ENCODE data around the gene CMSS1. TPM values are rescaled to one million over a fixed set of nuclear protein-coding genes. Genes with fewer than 3 reads are reported as not detected.

The CMSS1 gene
- total RNA-seq, 1 experiment from 2014 or later = 86.3 TPM

DNA sequence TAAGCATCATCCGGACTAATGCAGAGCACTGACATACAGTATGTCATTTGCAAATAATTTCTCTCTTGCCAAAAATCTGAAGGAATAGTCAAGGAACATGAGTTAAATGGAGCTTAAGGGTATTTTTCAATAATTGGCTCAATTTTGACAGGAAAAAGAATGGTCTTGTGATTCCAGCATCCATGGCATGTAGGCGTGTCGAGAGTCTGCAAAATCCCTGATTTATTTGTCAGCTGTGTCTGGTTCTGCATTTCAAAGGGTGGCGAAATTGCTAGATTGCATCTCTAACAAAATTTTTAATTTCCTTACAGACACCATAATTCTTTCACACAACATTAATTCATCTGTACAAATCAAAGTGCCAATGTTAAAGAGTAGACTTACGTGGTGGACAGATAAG is 377.7 kb downstream of the CMSS1 start:
- TF ChIP-seq, protein P1, sequence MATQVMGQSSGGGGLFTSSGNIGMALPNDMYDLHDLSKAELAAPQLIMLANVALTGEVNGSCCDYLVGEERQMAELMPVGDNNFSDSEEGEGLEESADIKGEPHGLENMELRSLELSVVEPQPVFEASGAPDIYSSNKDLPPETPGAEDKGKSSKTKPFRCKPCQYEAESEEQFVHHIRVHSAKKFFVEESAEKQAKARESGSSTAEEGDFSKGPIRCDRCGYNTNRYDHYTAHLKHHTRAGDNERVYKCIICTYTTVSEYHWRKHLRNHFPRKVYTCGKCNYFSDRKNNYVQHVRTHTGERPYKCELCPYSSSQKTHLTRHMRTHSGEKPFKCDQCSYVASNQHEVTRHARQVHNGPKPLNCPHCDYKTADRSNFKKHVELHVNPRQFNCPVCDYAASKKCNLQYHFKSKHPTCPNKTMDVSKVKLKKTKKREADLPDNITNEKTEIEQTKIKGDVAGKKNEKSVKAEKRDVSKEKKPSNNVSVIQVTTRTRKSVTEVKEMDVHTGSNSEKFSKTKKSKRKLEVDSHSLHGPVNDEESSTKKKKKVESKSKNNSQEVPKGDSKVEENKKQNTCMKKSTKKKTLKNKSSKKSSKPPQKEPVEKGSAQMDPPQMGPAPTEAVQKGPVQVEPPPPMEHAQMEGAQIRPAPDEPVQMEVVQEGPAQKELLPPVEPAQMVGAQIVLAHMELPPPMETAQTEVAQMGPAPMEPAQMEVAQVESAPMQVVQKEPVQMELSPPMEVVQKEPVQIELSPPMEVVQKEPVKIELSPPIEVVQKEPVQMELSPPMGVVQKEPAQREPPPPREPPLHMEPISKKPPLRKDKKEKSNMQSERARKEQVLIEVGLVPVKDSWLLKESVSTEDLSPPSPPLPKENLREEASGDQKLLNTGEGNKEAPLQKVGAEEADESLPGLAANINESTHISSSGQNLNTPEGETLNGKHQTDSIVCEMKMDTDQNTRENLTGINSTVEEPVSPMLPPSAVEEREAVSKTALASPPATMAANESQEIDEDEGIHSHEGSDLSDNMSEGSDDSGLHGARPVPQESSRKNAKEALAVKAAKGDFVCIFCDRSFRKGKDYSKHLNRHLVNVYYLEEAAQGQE (IDR thresholded peaks at IDR 0.05; ENCODE audit: insufficient read depth in 1 of 2, low read depth in 2 of 2, low read length in 1 of 2) = no peak
- TF ChIP-seq SIN3A (IDR thresholded peaks at IDR 0.05; ENCODE audit: borderline replicate concordance, insufficient read depth, low read depth, low read length) (no peak), POLR2AphosphoS5 (IDR thresholded peaks at IDR 0.05; ENCODE audit: low read depth, low read length) (no peak), TCF7L2 (IDR thresholded peaks at IDR 0.05; ENCODE audit: low read depth, low read length) (no peak)
- TF ChIP-seq, protein P2, sequence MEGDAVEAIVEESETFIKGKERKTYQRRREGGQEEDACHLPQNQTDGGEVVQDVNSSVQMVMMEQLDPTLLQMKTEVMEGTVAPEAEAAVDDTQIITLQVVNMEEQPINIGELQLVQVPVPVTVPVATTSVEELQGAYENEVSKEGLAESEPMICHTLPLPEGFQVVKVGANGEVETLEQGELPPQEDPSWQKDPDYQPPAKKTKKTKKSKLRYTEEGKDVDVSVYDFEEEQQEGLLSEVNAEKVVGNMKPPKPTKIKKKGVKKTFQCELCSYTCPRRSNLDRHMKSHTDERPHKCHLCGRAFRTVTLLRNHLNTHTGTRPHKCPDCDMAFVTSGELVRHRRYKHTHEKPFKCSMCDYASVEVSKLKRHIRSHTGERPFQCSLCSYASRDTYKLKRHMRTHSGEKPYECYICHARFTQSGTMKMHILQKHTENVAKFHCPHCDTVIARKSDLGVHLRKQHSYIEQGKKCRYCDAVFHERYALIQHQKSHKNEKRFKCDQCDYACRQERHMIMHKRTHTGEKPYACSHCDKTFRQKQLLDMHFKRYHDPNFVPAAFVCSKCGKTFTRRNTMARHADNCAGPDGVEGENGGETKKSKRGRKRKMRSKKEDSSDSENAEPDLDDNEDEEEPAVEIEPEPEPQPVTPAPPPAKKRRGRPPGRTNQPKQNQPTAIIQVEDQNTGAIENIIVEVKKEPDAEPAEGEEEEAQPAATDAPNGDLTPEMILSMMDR (IDR thresholded peaks at IDR 0.05) = no peak
- ChIA-PET CTCF (no interaction called here), POLR2A (no interaction called here)
- Histone ChIP-seq H3K4me1 (ENCODE audit: control insufficient read depth, insufficient read depth, low read length) (no peaks in the 10 kb centered on the region), H3K36me3 (ENCODE audit: control insufficient read depth, insufficient read depth, low read length) (no peaks in the 10 kb centered on the region), H3K27ac (ENCODE audit: low read length) (no peak overlapping the region), H3K4me3 (ENCODE audit: low read depth in 2 of 2, low read length in 2 of 2) (no peak overlapping the region), H3K9me3 (ENCODE audit: control insufficient read depth, insufficient read depth, low read depth, low read length) (no peaks in the 10 kb centered on the region), H3K27me3 (ENCODE audit: control insufficient read depth, insufficient read depth, low read length) (no peaks in the 10 kb centered on the region)
- BruUV-seq (replicated peaks) = no TSS peak
- in situ Hi-C loops (cut with HindIII; ENCODE audit: low pct_unique_long_range_greater_than_20kb, low sequenced_read_pairs) = no loop called here
- intact Hi-C loops (cut with micrococcal nuclease; ENCODE audit: unreplicated experiment) = no loop called here
- no peak for DNase-seq (ENCODE audit: low read depth, low spot score)
- ATAC-seq = no peak

DNA sequence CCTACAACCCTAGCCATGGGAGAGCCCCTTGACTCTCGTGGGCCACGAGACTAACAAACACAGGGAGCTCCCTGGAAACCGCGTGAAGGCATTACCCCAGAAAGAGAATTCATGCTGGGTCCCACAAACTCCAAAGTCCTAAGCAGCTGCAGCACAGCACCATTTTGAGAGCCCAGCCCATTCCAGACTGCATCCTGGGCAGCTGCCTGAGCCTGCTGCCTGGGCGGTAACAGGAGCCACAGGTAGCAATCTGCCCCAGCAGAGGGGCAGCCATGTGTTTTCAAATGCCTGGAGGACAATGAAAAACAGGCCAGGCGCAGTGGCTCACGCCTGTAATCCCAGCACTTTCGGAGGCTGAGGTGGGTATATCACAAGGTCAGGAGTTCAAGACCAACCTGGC is 380.2 kb downstream of the CMSS1 start:
- H3K4me1 ChIP-seq (ENCODE audit: control insufficient read depth, insufficient read depth, low read length) = no peaks in the 10 kb centered on the region
- H3K27ac ChIP-seq (ENCODE audit: low read length) = no peak overlapping the region
- H3K4me3 ChIP-seq (ENCODE audit: low read depth in 2 of 2, low read length in 2 of 2) = no peak overlapping the region
- H3K9me3 ChIP-seq (ENCODE audit: control insufficient read depth, insufficient read depth, low read depth, low read length) = no peaks in the 10 kb centered on the region
- in situ Hi-C loops (cut with HindIII; ENCODE audit: low pct_unique_long_range_greater_than_20kb, low sequenced_read_pairs) (no loop called here), intact Hi-C loops (cut with micrococcal nuclease; ENCODE audit: unreplicated experiment) (no loop called here)
- TF ChIP-seq SIN3A (IDR thresholded peaks at IDR 0.05; ENCODE audit: borderline replicate concordance, insufficient read depth, low read depth, low read length) (no peak), TCF7L2 (IDR thresholded peaks at IDR 0.05; ENCODE audit: low read depth, low read length) (no peak), POLR2AphosphoS5 (IDR thresholded peaks at IDR 0.05; ENCODE audit: low read depth, low read length) (no peak)
- TF ChIP-seq, protein P1 (IDR thresholded peaks at IDR 0.05; ENCODE audit: insufficient read depth in 1 of 2, low read depth in 2 of 2, low read length in 1 of 2) = no peak
- TF ChIP-seq, protein P2 (IDR thresholded peaks at IDR 0.05) = no peak
- ChIA-PET POLR2A (no interaction called here), CTCF (interaction anchor here (0.6 kb wide), 1 partner anchor 12 kb away, joined by 4 read pairs; no protein-coding TSS in a partner anchor)
- no peaks in the 10 kb centered on the region for H3K36me3 ChIP-seq (ENCODE audit: control insufficient read depth, insufficient read depth, low read length)
- BruUV-seq (replicated peaks) = no TSS peak
- no peaks in the 10 kb centered on the region for H3K27me3 ChIP-seq (ENCODE audit: control insufficient read depth, insufficient read depth, low read length)
- DNase-seq (ENCODE audit: low read depth, low spot score) = no peak
- no peak for ATAC-seq
